Ovary (tissue), 3 donors: ENCODE data around the gene SRGAP2B.
"Not testable (repeated sequence)": the region's sequence is repeated elsewhere in the genome, so short reads cannot be mapped to it uniquely, and the experiment has no call there.

ENCODE experiments used
- EP300 ChIP-seq: sonication (generic); formaldehyde crosslinking; IDR thresholded peaks from one replicate; pipeline ENCODE4 v1.6.1; 2017; ENCODE audit warnings: antibody characterized with exemption
- POLR2A ChIP-seq: fragments of 450-650 bp; IDR thresholded peaks from one replicate; pipeline ENCODE4 v1.6.1; 2017; ENCODE audit warnings: antibody characterized with exemption, mild to moderate bottlenecking, moderate library complexity
- TF ChIP-seq, protein P1 (sequence below), 3 donors: fragments of 450-650 bp in 2 of 3; fragments of 200-600 bp in 1 of 3; IDR thresholded peaks; one replicate each; pipeline versions ENCODE4 v1.5.1 to v1.8.0; 2016 to 2022; ENCODE audit warnings: antibody characterized with exemption in 3 of 3, mild to moderate bottlenecking in 1 of 3
- donor health status: DM: no; HTN: no; CAD: no.

DNA sequence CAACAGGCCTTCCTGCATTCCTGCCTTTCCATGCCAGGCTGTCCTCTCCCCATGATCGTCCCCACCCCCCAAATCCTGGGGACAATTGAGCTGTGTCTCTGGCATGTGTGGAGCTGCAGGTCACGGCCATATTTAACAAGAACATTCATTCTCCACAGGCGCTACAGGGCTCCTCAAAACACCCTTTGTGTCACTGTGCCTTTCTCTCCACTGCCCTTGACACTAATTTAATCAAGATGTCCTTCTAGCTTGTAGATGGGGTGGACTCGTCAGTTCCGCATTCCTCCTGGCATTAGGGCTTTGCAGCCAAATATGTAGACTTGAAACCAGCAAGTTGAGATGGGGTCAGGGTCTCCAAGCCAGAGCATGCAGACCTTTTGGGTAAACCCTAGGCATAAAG lies 163.0 kb downstream of the SRGAP2B start:
- TF ChIP-seq, protein P1, sequence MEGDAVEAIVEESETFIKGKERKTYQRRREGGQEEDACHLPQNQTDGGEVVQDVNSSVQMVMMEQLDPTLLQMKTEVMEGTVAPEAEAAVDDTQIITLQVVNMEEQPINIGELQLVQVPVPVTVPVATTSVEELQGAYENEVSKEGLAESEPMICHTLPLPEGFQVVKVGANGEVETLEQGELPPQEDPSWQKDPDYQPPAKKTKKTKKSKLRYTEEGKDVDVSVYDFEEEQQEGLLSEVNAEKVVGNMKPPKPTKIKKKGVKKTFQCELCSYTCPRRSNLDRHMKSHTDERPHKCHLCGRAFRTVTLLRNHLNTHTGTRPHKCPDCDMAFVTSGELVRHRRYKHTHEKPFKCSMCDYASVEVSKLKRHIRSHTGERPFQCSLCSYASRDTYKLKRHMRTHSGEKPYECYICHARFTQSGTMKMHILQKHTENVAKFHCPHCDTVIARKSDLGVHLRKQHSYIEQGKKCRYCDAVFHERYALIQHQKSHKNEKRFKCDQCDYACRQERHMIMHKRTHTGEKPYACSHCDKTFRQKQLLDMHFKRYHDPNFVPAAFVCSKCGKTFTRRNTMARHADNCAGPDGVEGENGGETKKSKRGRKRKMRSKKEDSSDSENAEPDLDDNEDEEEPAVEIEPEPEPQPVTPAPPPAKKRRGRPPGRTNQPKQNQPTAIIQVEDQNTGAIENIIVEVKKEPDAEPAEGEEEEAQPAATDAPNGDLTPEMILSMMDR (IDR thresholded peaks at IDR 0.05), result not testable (repeated sequence)
- TF ChIP-seq POLR2A, EP300: not testable (repeated sequence)
